K562 (cell line): ENCODE data around the gene BROX. TPM values are rescaled to one million over a fixed set of nuclear protein-coding genes. Genes with fewer than 3 reads are reported as not detected.

Experiments used
- CCNT2 ChIP-seq: IDR thresholded peaks from 2 replicates; pipeline ENCODE4 v1.6.1; 2011; ENCODE audit warnings: borderline replicate concordance, low read depth, mild to moderate bottlenecking, moderate library complexity, mixed read lengths, low read length; ENCODE audit not compliant: insufficient read length; ENCODE audit errors: extremely low read depth
- CREM ChIP-seq: IDR thresholded peaks from 2 replicates; pipeline ENCODE4 v1.6.1; 2014; ENCODE audit warnings: antibody characterized with exemption, low read depth
- ETV1 ChIP-seq: fragments of 450-650 bp; conservative IDR thresholded peaks from 2 replicates; pipeline ENCODE4 v1.6.1; 2016; ENCODE audit warnings: missing genetic modification characterization, control low read depth, low read depth, missing compliant biosample characterization
- JUN ChIP-seq, 2 experiments: sonication (generic) in 1 of 2; formaldehyde crosslinking in 1 of 2; IDR thresholded peaks; 2 replicates each; pipeline versions ENCODE4 v1.6.1 to v1.8.0; 2012 to 2022; ENCODE audit warnings: borderline replicate concordance in 2 of 2, mild to moderate bottlenecking in 2 of 2, improper control_type of control experiment in 1 of 2, low read depth in 1 of 2, low read length in 1 of 2, missing genetic modification reagents in 1 of 2
- KLF13 ChIP-seq: fragments of 450-650 bp; IDR thresholded peaks from 2 replicates; pipeline ENCODE4 v1.6.1; 2016; ENCODE audit warnings: missing genetic modification characterization, low read depth, mild to moderate bottlenecking, missing compliant biosample characterization, moderate library complexity, borderline replicate concordance
- MXI1 ChIP-seq: IDR thresholded peaks from 2 replicates; pipeline ENCODE4 v1.6.1; 2011; ENCODE audit warnings: low read depth, mild to moderate bottlenecking, improper control_type of control experiment, low read length
- NFYB ChIP-seq: IDR thresholded peaks from 2 replicates; pipeline ENCODE4 v1.6.1; 2011; ENCODE audit warnings: mild to moderate bottlenecking, moderate library complexity; ENCODE audit not compliant: insufficient read length; ENCODE audit errors: extremely low read depth
- POLR2A ChIP-seq: fragments of 450-650 bp; conservative IDR thresholded peaks from 2 replicates; pipeline ENCODE4 v1.6.1; 2016
- POLR2AphosphoS5 ChIP-seq: IDR thresholded peaks from 2 replicates; pipeline ENCODE4 v1.6.1; 2011; ENCODE audit warnings: mild to moderate bottlenecking, low read depth, low read length, moderate library complexity; ENCODE audit not compliant: control insufficient read depth, insufficient read depth
- POLR2G ChIP-seq: fragments of 200-400 bp; formaldehyde crosslinking; IDR thresholded peaks from 2 replicates; pipeline ENCODE4 v1.6.1; 2017; ENCODE audit warnings: low read depth, mild to moderate bottlenecking, antibody characterized with exemption, low read length, moderate library complexity
- THRAP3 ChIP-seq: fragments of 450-650 bp; IDR thresholded peaks from 2 replicates; pipeline ENCODE4 v1.6.1; 2016; ENCODE audit warnings: mild to moderate bottlenecking, inconsistent platforms, borderline replicate concordance
- ZNF146 ChIP-seq: IDR thresholded peaks from one replicate; pipeline ENCODE4 v1.6.1; 2018; ENCODE audit warnings: missing compliant biosample characterization; ENCODE audit not compliant: unreplicated experiment
- polyA plus RNA-seq, 8 experiments: library from polyadenylated mRNA; depleted of rRNA in 4 of 8; stranded (reverse) in 5 of 8; unstranded in 3 of 8; fragments of >200 nt; fragmentation: Nextera tagmentation in 2 of 8; fragmentation: Illumina TruSeq in 1 of 8; extraction: Ambion mirVana in 2 of 8; extraction: Trizol in 1 of 8; gene quantifications; 2 replicates each; pipeline versions ENCODE4 v1.2.1 to v1.2.3, GENCODE V29; 2011 to 2014; ENCODE audit warnings: inconsistent platforms in 1 of 8, missing spikeins in 1 of 8
- total RNA-seq, 7 experiments: library from RNA; depleted of rRNA in 6 of 7; stranded (reverse); fragments of >200 nt in 6 of 7; fragmentation: Illumina TruSeq in 2 of 7; extraction: Trizol in 2 of 7; gene quantifications; 2 replicates each; pipeline versions ENCODE4 v1.2.1 to v1.2.3, GENCODE V29; 2011 to 2021; ENCODE audit warnings: low replicate concordance in 1 of 7
- TF ChIP-seq, protein P1 (sequence below), 2 experiments: fragments of 450-650 bp; formaldehyde crosslinking in 1 of 2; IDR thresholded peaks; 2 replicates each; pipeline versions ENCODE4 v1.4.0 to v1.6.1; 2014 to 2020; ENCODE audit warnings: mild to moderate bottlenecking in 2 of 2, borderline replicate concordance in 1 of 2, low read depth in 1 of 2
- TF ChIP-seq, protein P2 (sequence below): fragments of 450-650 bp; formaldehyde crosslinking; IDR thresholded peaks from 2 replicates; pipeline ENCODE4 v1.4.0; 2020; ENCODE audit warnings: mild to moderate bottlenecking, moderate library complexity
- TF ChIP-seq, protein P3 (sequence below): fragments of 450-650 bp; IDR thresholded peaks from 2 replicates; pipeline ENCODE4 v1.6.1; 2016; ENCODE audit warnings: low read depth, mild to moderate bottlenecking, moderate library complexity

Gene BROX
- total and polyA plus RNA-seq, 9 of the 15 experiments (the other 6 are each of a cell fraction or from before 2014, with no cell fraction given): 9.4 to 153 (median 45.1) TPM

DNA sequence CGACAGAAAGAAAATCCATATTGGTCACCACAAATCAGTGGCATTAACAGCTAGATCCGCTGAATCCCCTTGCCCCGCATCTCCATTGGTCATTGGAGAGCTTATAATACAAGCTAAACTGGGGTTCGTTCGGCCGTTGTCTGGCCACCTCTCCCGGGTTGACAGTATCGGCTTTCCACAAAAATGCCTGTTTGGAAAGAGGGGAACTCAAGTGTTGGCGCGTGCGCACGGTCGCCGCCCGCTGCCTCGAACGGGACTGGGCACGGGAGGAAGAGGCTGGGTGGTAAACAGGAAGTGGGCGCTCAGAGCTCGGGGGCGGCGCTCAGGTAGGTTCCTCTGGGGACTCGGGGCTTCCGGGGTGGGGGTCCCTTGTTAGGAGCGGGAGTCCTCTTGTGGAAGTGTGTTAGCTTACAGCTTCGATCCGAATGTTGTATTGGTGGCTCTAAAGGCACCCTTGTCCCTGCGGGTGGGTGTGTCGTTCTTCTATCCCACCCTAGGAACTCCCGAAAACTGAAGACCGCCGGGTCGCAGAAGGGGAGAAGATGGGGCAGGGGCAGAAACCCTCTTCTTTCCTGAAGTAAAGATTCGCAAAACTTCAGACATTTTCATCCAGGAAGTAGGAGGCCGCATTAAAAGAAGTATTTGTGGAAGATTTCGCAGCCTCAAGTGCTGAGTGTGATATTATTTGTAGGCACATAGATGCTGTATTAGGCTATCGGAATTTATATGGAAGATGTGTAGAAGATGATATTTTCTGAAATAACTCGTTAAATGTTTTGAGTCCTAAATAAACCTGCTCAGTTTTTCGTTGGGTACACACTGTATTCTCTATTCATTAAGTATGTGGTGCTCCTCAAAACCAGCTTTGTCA is 962 bp downstream of the BROX start (continued):
- TF ChIP-seq, protein P1, sequence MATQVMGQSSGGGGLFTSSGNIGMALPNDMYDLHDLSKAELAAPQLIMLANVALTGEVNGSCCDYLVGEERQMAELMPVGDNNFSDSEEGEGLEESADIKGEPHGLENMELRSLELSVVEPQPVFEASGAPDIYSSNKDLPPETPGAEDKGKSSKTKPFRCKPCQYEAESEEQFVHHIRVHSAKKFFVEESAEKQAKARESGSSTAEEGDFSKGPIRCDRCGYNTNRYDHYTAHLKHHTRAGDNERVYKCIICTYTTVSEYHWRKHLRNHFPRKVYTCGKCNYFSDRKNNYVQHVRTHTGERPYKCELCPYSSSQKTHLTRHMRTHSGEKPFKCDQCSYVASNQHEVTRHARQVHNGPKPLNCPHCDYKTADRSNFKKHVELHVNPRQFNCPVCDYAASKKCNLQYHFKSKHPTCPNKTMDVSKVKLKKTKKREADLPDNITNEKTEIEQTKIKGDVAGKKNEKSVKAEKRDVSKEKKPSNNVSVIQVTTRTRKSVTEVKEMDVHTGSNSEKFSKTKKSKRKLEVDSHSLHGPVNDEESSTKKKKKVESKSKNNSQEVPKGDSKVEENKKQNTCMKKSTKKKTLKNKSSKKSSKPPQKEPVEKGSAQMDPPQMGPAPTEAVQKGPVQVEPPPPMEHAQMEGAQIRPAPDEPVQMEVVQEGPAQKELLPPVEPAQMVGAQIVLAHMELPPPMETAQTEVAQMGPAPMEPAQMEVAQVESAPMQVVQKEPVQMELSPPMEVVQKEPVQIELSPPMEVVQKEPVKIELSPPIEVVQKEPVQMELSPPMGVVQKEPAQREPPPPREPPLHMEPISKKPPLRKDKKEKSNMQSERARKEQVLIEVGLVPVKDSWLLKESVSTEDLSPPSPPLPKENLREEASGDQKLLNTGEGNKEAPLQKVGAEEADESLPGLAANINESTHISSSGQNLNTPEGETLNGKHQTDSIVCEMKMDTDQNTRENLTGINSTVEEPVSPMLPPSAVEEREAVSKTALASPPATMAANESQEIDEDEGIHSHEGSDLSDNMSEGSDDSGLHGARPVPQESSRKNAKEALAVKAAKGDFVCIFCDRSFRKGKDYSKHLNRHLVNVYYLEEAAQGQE (IDR thresholded peaks at IDR 0.05; ENCODE audit: borderline replicate concordance): peak; percentile 96
- TF ChIP-seq, protein P1 (CRISPR knock-in tag; IDR thresholded peaks at IDR 0.05; ENCODE audit: low read depth): no peak
- TF ChIP-seq CCNT2: peak; percentile 60
- TF ChIP-seq POLR2A: peak; percentile 86
- TF ChIP-seq CREM: peak; percentile 72
- TF ChIP-seq MXI1: peak; percentile 42; the same call in 1 of the 2 replicates
- peak; percentile 87 for TF ChIP-seq POLR2AphosphoS5
- no peak for TF ChIP-seq ZNF146
- peak; percentile 82 for TF ChIP-seq POLR2G
- TF ChIP-seq, protein P2, sequence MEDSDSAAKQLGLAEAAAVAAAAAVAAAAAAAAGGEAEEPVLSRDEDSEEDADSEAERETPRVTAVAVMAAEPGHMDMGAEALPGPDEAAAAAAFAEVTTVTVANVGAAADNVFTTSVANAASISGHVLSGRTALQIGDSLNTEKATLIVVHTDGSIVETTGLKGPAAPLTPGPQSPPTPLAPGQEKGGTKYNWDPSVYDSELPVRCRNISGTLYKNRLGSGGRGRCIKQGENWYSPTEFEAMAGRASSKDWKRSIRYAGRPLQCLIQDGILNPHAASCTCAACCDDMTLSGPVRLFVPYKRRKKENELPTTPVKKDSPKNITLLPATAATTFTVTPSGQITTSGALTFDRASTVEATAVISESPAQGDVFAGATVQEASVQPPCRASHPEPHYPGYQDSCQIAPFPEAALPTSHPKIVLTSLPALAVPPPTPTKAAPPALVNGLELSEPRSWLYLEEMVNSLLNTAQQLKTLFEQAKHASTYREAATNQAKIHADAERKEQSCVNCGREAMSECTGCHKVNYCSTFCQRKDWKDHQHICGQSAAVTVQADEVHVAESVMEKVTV (CRISPR knock-in tag): 0 out of 2 replicates have a peak, but pooled peaks have one; percentile 1
- TF ChIP-seq ETV1 (tag): peak; percentile 80
- TF ChIP-seq THRAP3: 0 out of 2 replicates have a peak, but pooled peaks have one; percentile 72
- 0 out of 2 replicates have a peak, but pooled peaks have one; percentile 16 for TF ChIP-seq KLF13
- TF ChIP-seq NFYB: peak; percentile 28
- TF ChIP-seq, protein P3, sequence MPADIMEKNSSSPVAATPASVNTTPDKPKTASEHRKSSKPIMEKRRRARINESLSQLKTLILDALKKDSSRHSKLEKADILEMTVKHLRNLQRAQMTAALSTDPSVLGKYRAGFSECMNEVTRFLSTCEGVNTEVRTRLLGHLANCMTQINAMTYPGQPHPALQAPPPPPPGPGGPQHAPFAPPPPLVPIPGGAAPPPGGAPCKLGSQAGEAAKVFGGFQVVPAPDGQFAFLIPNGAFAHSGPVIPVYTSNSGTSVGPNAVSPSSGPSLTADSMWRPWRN: peak; percentile 96
- TF ChIP-seq JUN (IDR thresholded peaks at IDR 0.05; ENCODE audit: borderline replicate concordance, low read depth, low read length): peak; percentile 64; the same call in 1 of the 2 replicates
- TF ChIP-seq JUN (CRISPR knock-in tag; IDR thresholded peaks at IDR 0.05; ENCODE audit: borderline replicate concordance): no peak
